Hippocampal formation (tissue), 2 donors: ENCODE results near the gene ACKR1.

Source experiments
- DNase-seq, 2 donors: peaks; one replicate each; lab custom pipeline; 2025; lab: John Stamatoyannopoulos, UW

Gene ACKR1

DNA sequence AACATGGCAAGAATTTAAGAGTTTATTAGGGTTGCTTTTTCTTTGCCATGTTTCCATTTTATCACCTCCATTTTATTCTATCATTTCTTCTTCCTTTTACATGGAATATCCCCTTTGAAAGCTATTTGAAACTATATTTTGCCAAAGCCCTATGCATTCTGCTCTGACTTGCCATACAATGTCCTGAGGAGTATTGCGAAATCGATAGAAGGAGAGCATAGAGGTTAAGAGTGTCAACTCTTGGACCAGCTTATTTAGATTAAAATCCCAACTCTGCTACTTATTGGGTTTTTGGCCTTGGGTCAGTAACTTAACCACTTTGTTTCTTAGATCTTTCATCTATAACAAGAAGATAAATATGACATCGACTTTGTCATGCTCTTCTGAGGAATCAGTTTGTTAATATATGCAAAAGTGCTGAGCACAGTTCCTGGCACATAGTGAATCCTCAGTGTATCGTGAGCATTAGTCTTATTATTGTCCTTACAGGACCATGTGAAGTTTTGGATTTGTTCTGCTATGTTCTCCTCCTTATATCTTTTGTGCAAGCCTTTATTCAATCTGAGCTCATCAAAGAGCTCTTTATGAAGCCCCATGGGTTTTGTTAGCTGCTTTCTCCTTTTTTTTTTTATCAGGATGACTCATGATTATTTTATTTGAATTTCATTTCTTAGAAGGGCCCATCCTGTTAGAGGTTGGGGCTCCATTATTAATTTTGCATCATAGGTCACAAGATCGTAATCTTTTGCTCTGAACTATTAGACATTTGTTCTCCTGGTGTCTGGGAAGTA, 17.6 kb downstream of the ACKR1 start:
- no peak for DNase-seq

DNA sequence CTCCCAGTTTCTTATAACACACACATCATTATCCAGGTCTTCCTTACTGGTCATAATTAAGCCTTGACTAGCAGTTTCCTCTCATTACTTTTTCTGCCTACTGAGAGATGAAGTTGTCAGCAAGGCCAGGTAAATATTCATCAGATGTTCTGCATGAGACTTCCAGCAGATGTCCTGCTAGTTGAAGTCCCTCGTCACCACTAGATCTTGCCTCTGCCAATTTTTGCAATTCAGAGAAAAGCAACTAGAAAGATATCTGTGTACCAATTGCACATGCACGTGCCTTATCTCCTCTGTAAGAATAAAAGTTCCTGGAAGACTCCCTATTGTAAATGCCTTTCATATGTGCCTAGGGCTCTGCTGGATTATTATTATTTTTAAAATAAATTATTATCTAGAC, 18.3 kb downstream of the ACKR1 start:
- DNase-seq = no peak

DNA sequence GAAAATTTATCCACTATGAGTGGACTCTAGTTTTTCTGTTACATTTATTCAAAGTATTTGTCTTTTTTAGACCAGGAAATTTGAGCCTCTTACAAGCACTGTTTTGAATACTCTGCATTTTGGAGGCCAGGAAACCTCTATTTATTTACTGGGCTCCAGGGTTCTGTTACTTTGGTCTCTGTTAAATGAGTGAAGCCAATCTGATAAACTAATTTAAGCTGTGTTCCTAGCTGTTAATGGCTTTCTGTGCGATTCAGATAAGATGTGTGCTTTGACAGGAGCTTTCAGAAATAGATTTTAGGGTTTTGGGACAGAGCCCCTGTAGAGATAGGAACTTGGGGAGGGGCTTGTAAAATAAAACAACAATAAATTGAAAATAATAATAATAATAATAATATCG, 23.9 kb downstream of the ACKR1 start:
- DNase-seq = no peak

- DNase-seq = no peak
These were observed 24.7 kb downstream of the ACKR1 start for GRCh38 chr1:159229260-159229885.

DNA sequence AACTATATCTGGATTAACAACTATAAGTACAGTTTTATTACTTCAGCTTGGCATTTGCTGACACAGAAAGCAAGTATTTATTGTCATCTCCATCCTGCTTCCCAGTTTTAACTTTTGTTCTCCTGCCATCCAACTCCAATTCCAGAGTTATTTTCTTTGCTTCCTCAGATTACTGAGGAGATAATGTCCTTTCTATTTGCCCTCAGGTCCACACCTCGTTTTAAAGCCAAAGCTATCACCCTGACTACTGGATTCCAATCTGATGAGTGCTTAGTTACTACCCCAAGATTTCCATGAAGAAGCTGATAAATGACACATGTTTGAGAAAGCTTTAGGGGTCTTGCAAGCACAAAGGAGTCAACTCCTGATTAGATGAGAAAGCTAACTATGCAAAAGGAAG, 25.2 kb downstream of the ACKR1 start:
- DNase-seq = no peak

DNA sequence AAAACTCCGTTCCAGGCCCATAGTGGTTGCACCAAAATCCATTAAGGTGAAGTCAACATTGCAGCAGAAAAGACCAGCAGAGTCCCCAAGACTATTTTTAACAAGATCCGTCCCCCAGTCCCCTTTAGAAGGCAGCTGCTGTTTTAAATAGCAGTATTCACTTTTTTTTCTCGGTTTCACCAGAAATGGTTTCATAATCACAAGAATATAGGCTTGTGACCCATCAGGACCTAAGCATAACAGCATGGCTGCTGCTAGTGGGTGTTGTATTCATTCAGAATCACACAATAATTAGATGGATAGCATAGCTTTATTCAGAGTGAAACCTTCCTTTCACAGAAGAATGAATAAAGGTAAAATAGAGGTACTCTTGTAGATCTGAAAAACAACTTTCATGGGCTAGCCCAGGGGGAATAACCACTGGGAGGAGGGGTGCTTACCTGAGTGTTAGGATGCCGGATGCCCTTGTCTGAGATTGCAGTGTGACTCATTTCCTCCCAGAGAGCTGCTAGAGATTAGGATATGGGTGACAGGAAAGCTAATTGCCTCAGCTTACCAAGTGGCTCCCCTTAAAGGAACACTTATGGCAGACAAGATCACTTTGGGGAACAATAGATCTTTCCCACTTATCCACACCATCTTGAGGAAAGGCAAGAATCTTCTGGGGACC, 35.0 kb downstream of the ACKR1 start:
- DNase-seq = no peak

DNA sequence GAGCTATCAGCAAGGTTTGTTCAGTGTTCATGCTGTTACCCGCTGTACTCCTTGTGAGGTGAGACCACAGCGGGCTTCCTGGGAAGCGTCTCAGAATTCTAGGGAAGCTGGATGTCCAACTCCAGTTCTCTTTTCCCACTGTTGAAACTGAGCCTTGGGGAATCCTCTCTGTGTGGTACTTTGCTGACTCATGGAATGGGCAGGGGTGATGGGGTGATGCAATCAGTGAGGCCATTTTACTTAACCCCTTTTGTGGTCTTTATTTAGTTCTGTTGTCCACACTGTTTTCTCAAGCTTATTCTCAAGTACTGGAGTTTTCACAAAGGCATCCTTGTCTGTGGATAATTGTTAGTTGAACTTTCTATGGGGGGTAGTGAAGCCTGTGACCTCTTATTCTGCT, 42.6 kb downstream of the ACKR1 start:
- DNase-seq = no peak

GRCh38 chr1:159248311-159248710, 43.6 kb downstream of the ACKR1 start:
- no peak for DNase-seq

- no peak for DNase-seq
These were observed 46.1 kb downstream of the ACKR1 start for GRCh38 chr1:159250638-159251216.
